ENCODE results near the gene NCLN. TPM values are rescaled to one million over a fixed set of nuclear protein-coding genes. Genes with fewer than 3 reads are reported as not detected.

The NCLN gene
- 100 to 1,000 TPM in 2 of 4 donors, 10 to 100 TPM in 2; 65.4 to 142 (median 102) TPM for total RNA-seq

- intact Hi-C loops (cut with DNase I; ENCODE audit: low total_unique reads), result no loop called here
- DNase-seq, result peak; percentile 96
- Histone ChIP-seq H3K27ac (peak within 1 kb of the TSS; percentile 81 to 86 (median 83)), H3K27me3 (no peaks in the 10 kb centered on the region), H3K36me3 (no peaks in the 10 kb centered on the region), H3K9me3 (no peaks in the 10 kb centered on the region), H3K4me1 (peaks cover 24 to 45% (median 43%) of the 10 kb centered on the region in 4 donors), H3K4me3 (peak within 1 kb of the TSS; percentile 77 to 98 (median 96))
- TF ChIP-seq CTCF (IDR thresholded peaks at IDR 0.05) (no peak), EP300 (IDR thresholded peaks at IDR 0.05; ENCODE audit: low read depth) (no peak), POLR2AphosphoS5 (IDR thresholded peaks at IDR 0.05) (peak in 2 of 3 donors; percentile 30 to 46), POLR2A (IDR thresholded peaks at IDR 0.05) (no peak)
- in situ Hi-C loops (cut with MboI; ENCODE audit: low pct_ligation_motif_present in 1 of 4, low pct_unique_long_range_greater_than_20kb in 1 of 4, low sequenced_read_pairs in 3 of 4), result no loop called here
- 0% methylated on average over 11 to 68 of the region's 69 CpGs for WGBS, 2 donors (ENCODE audit: low coverage in 1 of 2)
Observed at GRCh38 chr19:3185461-3186159, at the start of gene NCLN. TSS of gene NCLN (plus strand) at chr19:3185930. CDS start at chr19:3186031, 101 bp downstream.

DNA sequence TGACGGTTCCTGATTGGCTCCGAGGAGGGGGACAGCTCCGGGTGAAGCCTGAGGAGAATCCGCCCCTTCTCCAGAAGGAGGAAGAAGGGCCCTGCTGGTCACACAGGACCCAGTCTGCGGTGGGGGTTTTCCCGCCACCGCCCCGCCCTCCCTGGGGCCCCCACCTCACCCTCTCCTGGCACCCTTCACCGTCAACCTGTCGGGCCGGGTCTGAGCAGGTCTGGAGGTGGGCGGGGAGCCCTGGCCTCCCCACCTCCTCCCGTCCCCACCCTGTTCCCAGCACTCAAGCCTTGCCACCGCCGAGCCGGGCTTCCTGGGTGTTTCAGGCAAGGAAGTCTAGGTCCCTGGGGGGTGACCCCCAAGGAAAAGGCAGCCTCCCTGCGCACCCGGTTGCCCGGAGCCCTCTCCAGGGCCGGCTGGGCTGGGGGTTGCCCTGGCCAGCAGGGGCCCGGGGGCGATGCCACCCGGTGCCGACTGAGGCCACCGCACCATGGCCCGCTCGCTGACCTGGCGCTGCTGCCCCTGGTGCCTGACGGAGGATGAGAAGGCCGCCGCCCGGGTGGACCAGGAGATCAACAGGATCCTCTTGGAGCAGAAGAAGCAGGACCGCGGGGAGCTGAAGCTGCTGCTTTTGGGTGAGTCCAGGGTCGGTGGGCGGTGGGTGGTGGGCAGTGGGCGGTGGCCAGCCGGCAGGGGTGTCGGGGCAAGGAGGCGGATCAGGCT, 49.6 kb upstream of the NCLN start, which contains the start of gene GNA15:
Gene GNA15 (plus strand): TSS at position 73 of the 723 bp plus-strand sequence. CDS start 418 bp downstream, at position 491.
- peak; percentile 62 for DNase-seq
- Histone ChIP-seq H3K9me3 (no peaks in the 10 kb centered on the region), H3K4me3 (peak within 1 kb of the TSS in 3 of 4 donors; percentile 26 to 45 (median 27)), H3K27ac (peak within 1 kb of the TSS; percentile 25 to 64 (median 44)), H3K36me3 (no peaks in the 10 kb centered on the region), H3K4me1 (peaks cover 0 to 8% (median 1%) of the 10 kb centered on the region in 4 donors), H3K27me3 (peaks cover 3% of the 10 kb centered on the region)
- in situ Hi-C loops (cut with MboI; ENCODE audit: low pct_ligation_motif_present in 1 of 4, low pct_unique_long_range_greater_than_20kb in 1 of 4, low sequenced_read_pairs in 3 of 4), result no loop called here
- no peak for TF ChIP-seq POLR2AphosphoS5 (IDR thresholded peaks at IDR 0.05)
- no peak for TF ChIP-seq CTCF (IDR thresholded peaks at IDR 0.05)
- 40% methylated on average over 40 of the region's 40 CpGs; no CpG with 5 or more reads in 1 of the 2 donors for WGBS, 2 donors (ENCODE audit: low coverage in 1 of 2)
- intact Hi-C loops (cut with DNase I; ENCODE audit: low total_unique reads), result no loop called here

DNA sequence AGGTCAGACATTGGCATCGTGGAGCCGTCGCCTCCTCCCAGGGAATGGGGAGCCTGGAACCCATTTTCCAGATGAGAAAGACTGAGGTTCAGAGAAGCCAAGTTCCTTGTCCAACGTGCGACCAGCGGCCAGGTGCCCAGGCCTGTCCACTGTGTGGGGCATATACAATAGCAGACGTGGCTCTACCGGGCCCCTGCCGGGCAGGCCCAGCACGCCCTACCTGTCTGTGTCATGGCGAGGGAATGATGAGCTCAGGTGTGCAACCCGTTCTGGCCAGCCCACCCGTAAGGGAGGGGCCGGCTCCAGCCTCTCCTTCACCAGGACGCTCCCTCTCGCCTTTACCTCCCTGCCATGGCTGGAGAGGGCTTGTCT, 49.1 kb upstream of the NCLN start:
- Histone ChIP-seq H3K36me3 (no peaks in the 10 kb centered on the region), H3K27ac (peak overlapping the region; percentile 25 to 64 (median 44)), H3K4me3 (peak overlapping the region in 3 of 4 donors; percentile 26 to 45 (median 27)), H3K4me1 (peaks cover 0 to 12% (median 1%) of the 10 kb centered on the region in 4 donors), H3K27me3 (peaks cover 3% of the 10 kb centered on the region), H3K9me3 (no peaks in the 10 kb centered on the region)
- 60% methylated on average over 16 of the region's 16 CpGs; no CpG with 5 or more reads in 1 of the 2 donors for WGBS, 2 donors (ENCODE audit: low coverage in 1 of 2)
- intact Hi-C loops (cut with DNase I; ENCODE audit: low total_unique reads), result no loop called here
- in situ Hi-C loops (cut with MboI; ENCODE audit: low pct_ligation_motif_present in 1 of 4, low pct_unique_long_range_greater_than_20kb in 1 of 4, low sequenced_read_pairs in 3 of 4), result no loop called here
- TF ChIP-seq POLR2AphosphoS5 (IDR thresholded peaks at IDR 0.05) (no peak), CTCF (IDR thresholded peaks at IDR 0.05) (no peak), EP300 (IDR thresholded peaks at IDR 0.05; ENCODE audit: low read depth) (no peak), POLR2A (IDR thresholded peaks at IDR 0.05) (no peak)
- DNase-seq, result no peak

- peak overlapping the region in 1 of 4 donors; percentile 45 for H3K4me3 ChIP-seq
- TF ChIP-seq POLR2AphosphoS5 (IDR thresholded peaks at IDR 0.05), result no peak
- no peak for TF ChIP-seq POLR2A (IDR thresholded peaks at IDR 0.05)
- no peak for TF ChIP-seq CTCF (IDR thresholded peaks at IDR 0.05)
- no peak for TF ChIP-seq EP300 (IDR thresholded peaks at IDR 0.05; ENCODE audit: low read depth)
- in situ Hi-C loops (cut with MboI; ENCODE audit: low pct_ligation_motif_present in 1 of 4, low pct_unique_long_range_greater_than_20kb in 1 of 4, low sequenced_read_pairs in 3 of 4), result no loop called here
- peaks cover 3% of the 10 kb centered on the region for H3K27me3 ChIP-seq
- intact Hi-C loops (cut with DNase I; ENCODE audit: low total_unique reads), result no loop called here
- no peak for DNase-seq
- no peaks in the 10 kb centered on the region for H3K9me3 ChIP-seq
- WGBS, 2 donors (ENCODE audit: low coverage in 1 of 2), result 53 to 62% methylated on average over 6 to 7 of the region's 7 CpGs
- peak overlapping the region in 1 of 4 donors; percentile 25 for H3K27ac ChIP-seq
- H3K4me1 ChIP-seq, result peaks cover 0 to 17% (median 1%) of the 10 kb centered on the region in 4 donors
- H3K36me3 ChIP-seq, result no peaks in the 10 kb centered on the region
Observed at GRCh38 chr19:3137119-3137518, 48.6 kb upstream of the NCLN start.

Data from transverse colon (tissue), 4 donors.